Fibroblast of the aortic adventitia (primary cell): Measurements from ENCODE around the gene KDM5B. TPM values are rescaled to one million over a fixed set of nuclear protein-coding genes. Genes with fewer than 3 reads are reported as not detected.

Experiments used
- DNase-seq: peaks from one replicate; pipeline ENCODE4 v3.0.0-alpha.2; 2010; ENCODE audit warnings: low read depth
- H3K4me3 ChIP-seq: 2 replicates; pipeline ENCODE4 v1.5.1; 2011; ENCODE audit warnings: low read depth, mild to moderate bottlenecking, control low read depth, low read length, moderate library complexity
- CTCF ChIP-seq: IDR thresholded peaks from 2 replicates; pipeline ENCODE4 v1.5.1; 2011; ENCODE audit warnings: mild to moderate bottlenecking, low read length, control low read depth, inconsistent platforms; ENCODE audit not compliant: insufficient read depth
- total RNA-seq: library from RNA; depleted of rRNA; stranded (reverse); fragments of >200 nt; gene quantifications from 2 replicates; pipeline ENCODE4 v1.2.3, GENCODE V29; 2012; ENCODE audit warnings: low replicate concordance

Gene KDM5B
- total RNA-seq, 1 donor, result 56.4 TPM

- DNase-seq, result no peak
- no peak overlapping the region for H3K4me3 ChIP-seq
- no peak for TF ChIP-seq CTCF
Measured at GRCh38 chr1:202848191-202848542, 39.9 kb upstream of the KDM5B start.

GRCh38 chr1:202844935-202845334, 36.7 kb upstream of the KDM5B start:
- no peak for DNase-seq
- no peak overlapping the region for H3K4me3 ChIP-seq
- no peak for TF ChIP-seq CTCF

GRCh38 chr1:202844259-202844658, 36.0 kb upstream of the KDM5B start:
- H3K4me3 ChIP-seq, result no peak overlapping the region
- TF ChIP-seq CTCF, result no peak

GRCh38 chr1:202843081-202843480, 34.9 kb upstream of the KDM5B start:
- no peak for DNase-seq
- H3K4me3 ChIP-seq, result no peak overlapping the region
- no peak for TF ChIP-seq CTCF

More at GRCh38 chr1:202844259-202844658, 36.0 kb upstream of the KDM5B start:
- DNase-seq, result no peak

- TF ChIP-seq CTCF, result no peak
- DNase-seq, result no peak
- H3K4me3 ChIP-seq, result no peak overlapping the region
Measured at GRCh38 chr1:202837746-202838262, 29.6 kb upstream of the KDM5B start.

GRCh38 chr1:202836623-202837403, 28.6 kb upstream of the KDM5B start:
- TF ChIP-seq CTCF, result no peak
- no peak for DNase-seq
- H3K4me3 ChIP-seq, result no peak overlapping the region

- no peak overlapping the region for H3K4me3 ChIP-seq
- no peak for DNase-seq
- no peak for TF ChIP-seq CTCF
Measured at GRCh38 chr1:202835548-202836072, 27.4 kb upstream of the KDM5B start.
